22Rv1 (cell line): ENCODE measurements around the gene FH.

ENCODE experiments used
- H3K27ac ChIP-seq: fragments of 450-650 bp; 2 replicates; pipeline ENCODE4 v1.5.1; 2017
- CTCF ChIP-seq: fragments of 450-650 bp; IDR thresholded peaks from 2 replicates; pipeline ENCODE4 v1.5.1; 2017; ENCODE audit warnings: mild to moderate bottlenecking
- ZFX ChIP-seq: fragments of 450-650 bp; IDR thresholded peaks from 2 replicates; pipeline ENCODE4 v1.6.1; 2017; ENCODE audit warnings: antibody characterized with exemption, borderline replicate concordance

The FH gene

GRCh38 chr1:241520080-241520465, 518 bp upstream of the FH start:
- TF ChIP-seq CTCF, result no peak
- no peak for TF ChIP-seq ZFX
- peak overlapping the region; percentile 81 for H3K27ac ChIP-seq

GRCh38 chr1:241518476-241519307, 863 bp downstream of the FH start:
- TF ChIP-seq ZFX, result no peak
- TF ChIP-seq CTCF, result no peak
- peak overlapping the region; percentile 81 for H3K27ac ChIP-seq

GRCh38 chr1:241513378-241513777, 6.2 kb downstream of the FH start:
- no peak for TF ChIP-seq CTCF
- no peak for TF ChIP-seq ZFX
- no peak overlapping the region for H3K27ac ChIP-seq

- no peak overlapping the region for H3K27ac ChIP-seq
- TF ChIP-seq CTCF (no peak), ZFX (no peak)
Measured at GRCh38 chr1:241507189-241507863, 12.2 kb downstream of the FH start.

GRCh38 chr1:241503444-241503843, 16.1 kb downstream of the FH start:
- TF ChIP-seq CTCF (no peak), ZFX (no peak)
- H3K27ac ChIP-seq, result no peak overlapping the region

- TF ChIP-seq CTCF, result peak; percentile 79
- TF ChIP-seq ZFX, result no peak
- no peak overlapping the region for H3K27ac ChIP-seq
Measured at GRCh38 chr1:241499910-241500309, 19.6 kb downstream of the FH start.

GRCh38 chr1:241495741-241496140, 23.8 kb downstream of the FH start:
- TF ChIP-seq ZFX (no peak), CTCF (no peak)
- H3K27ac ChIP-seq, result no peak overlapping the region
